A549 treated with ZK216348 at 1 μM for 4 hours (cell line): ENCODE data around the gene OR2T33. TPM values are rescaled to one million over a fixed set of nuclear protein-coding genes. Genes with fewer than 3 reads are reported as not detected.

ENCODE experiments used
- total RNA-seq: library from RNA; stranded (reverse); fragments of 200-300 nt; extraction: Qiagen RNA extraction; gene quantifications from 5 replicates; pipeline ENCODE4 v1.2.3, GENCODE V29; 2022; ENCODE audit warnings: low read depth

Gene OR2T33, protein sequence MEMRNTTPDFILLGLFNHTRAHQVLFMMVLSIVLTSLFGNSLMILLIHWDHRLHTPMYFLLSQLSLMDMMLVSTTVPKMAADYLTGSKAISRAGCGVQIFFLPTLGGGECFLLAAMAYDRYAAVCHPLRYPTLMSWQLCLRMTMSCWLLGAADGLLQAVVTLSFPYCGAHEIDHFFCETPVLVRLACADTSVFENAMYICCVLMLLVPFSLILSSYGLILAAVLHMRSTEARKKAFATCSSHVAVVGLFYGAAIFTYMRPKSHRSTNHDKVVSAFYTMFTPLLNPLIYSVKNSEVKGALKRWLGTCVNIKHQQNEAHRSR
- not detected in 5 replicates for total RNA-seq

DNA sequence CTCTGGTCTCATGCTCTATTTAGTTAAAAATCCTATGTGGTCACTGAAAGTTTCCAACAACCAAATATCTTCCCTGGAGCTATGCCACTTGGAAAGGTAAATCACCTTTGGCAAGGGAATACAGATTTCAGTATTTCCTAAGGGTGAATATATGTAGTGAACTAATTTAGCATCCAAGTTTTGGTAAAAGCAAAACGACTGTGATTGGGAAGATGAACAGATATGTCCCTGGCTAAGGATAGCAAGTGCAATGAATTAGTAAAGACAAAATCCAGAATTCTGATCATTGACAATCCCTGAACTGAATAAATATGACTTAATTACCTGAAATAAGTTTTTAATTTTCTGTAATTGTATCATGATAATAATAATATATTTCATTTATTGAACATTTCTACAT lies at the start of gene OR2T33:
Gene OR2T33, minus strand, starts transcription at position 101 of the 400 bp plus-strand sequence. CDS start 4,162 bp downstream, outside the sequence.

DNA sequence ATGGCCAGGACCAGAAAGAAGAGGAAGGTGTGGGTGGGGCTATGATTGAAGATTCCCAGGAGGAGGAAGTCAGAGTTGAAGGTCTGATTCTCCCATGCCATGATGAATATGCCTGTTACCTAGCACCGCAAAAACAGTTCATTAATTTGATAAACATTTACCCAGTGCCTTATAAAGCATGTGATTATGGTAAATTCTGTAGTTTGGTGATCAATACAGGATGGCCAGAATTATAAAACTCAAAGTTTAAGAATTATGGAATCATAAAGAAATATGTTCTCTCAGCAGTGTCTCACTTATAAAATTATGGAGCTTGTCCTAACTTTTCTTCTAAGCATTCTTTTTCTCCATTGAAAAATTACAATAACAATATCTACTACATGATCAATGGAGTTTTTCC lies 46.7 kb upstream of the OR2T33 start, which contains the start of gene OR2M7:
Gene OR2M7, minus strand, starts transcription at position 101 of the 400 bp plus-strand sequence. Its CDS starts 0 bp downstream, at position 101.

DNA sequence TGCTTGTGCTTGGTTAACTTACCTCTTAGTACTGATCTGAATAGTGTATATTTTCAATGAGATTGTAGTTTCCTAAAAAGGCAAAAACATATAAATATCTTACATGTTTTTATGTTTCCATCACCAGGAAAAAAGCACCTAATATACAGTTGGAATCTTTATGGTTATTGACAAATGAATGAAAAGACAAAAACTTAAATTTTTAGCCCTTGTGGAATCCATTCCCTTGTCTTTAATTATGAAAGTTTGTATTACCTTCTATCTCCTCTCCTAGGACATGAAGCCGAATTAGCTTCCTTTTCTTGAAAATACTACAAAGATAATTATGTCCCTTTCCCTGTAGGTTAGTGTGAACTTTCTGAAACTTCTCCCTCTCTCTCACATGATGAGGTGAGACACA lies 25.5 kb upstream of the OR2T33 start, which contains the start of gene OR2T12:
Gene OR2T12, minus strand, starts transcription at position 101 of the 400 bp plus-strand sequence. CDS start 7,846 bp downstream, outside the sequence.

DNA sequence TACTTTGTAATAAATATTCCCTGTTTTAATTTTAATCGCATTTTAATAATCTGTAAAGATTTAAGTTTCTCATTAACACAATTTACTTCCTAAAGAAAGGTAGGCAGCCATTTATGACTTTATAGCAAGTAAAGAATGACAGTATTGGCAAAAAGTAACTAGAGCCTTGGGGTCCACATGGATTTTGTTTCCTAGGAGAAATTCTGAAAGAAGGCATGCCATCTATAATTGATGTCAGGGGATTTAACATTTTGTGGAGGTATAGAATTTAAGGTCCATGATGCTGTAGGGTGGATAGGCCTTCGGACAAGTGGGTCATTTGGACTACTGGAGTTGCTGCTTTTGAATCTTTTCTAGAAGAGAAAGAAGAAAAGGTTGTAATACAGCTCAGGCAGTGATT lies 46.7 kb downstream of the OR2T33 start, which contains the start of gene OR2M4:
Gene OR2M4, plus strand, starts transcription at position 301 of the 400 bp plus-strand sequence. CDS start 7,512 bp downstream, outside the sequence.

Other genes with a start within 250 kb of the OR2T33 start
- gene OR2L2, start 247.9 kb downstream of the OR2T33 start, total RNA-seq, result not detected in 5 replicates
- gene OR2L3, start 231.1 kb downstream of the OR2T33 start, total RNA-seq, result not detected in 5 replicates
- gene OR2L13, start 182.8 kb downstream of the OR2T33 start, total RNA-seq, result not detected in 5 replicates
- gene OR2M5, start 132.8 kb downstream of the OR2T33 start, total RNA-seq, result not detected in 5 replicates
- not detected in 5 replicates for gene OR2M2, start 103.2 kb downstream of the OR2T33 start, total RNA-seq
- not detected in 5 replicates for gene OR2M3, start 80.7 kb downstream of the OR2T33 start, total RNA-seq
- not detected in 5 replicates for gene OR2M4, start 46.6 kb downstream of the OR2T33 start, total RNA-seq
- not detected in 5 replicates for gene OR2T12, start 25.4 kb upstream of the OR2T33 start, total RNA-seq
- gene OR2M7, start 46.6 kb upstream of the OR2T33 start, total RNA-seq, result not detected in 5 replicates
- gene OR14C36, start 70.8 kb upstream of the OR2T33 start, total RNA-seq, result not detected in 5 replicates
- gene OR2T4, start 83.7 kb upstream of the OR2T33 start, total RNA-seq, result not detected in 5 replicates
- not detected in 5 replicates for gene OR2T6, start 97.8 kb upstream of the OR2T33 start, total RNA-seq
- not detected in 5 replicates for gene OR2T1, start 125.1 kb upstream of the OR2T33 start, total RNA-seq
- gene OR2T2, start 167.7 kb upstream of the OR2T33 start, total RNA-seq, result not detected in 5 replicates
- not detected in 5 replicates for gene OR2T3, start 195.4 kb upstream of the OR2T33 start, total RNA-seq
- not detected in 5 replicates for gene OR2T5, start 210.6 kb upstream of the OR2T33 start, total RNA-seq
- not detected in 5 replicates for gene OR2G6, start 230.1 kb upstream of the OR2T33 start, total RNA-seq